Measurements from ENCODE around the gene ZNF543.

GRCh38 chr19:57302020-57302465 lies 18.2 kb upstream of the ZNF543 start:
- TF ChIP-seq AHR (CRISPR knock-in tag; IDR thresholded peaks at IDR 0.05) (no peak), ZFP1 (CRISPR knock-in tag; IDR thresholded peaks at IDR 0.05) (no peak), ATF1 (CRISPR knock-in tag; IDR thresholded peaks at IDR 0.05) (no peak), CREM (IDR thresholded peaks at IDR 0.05) (no peak), CREM (CRISPR knock-in tag; IDR thresholded peaks at IDR 0.05) (no peak), CTCF (CRISPR knock-in tag; IDR thresholded peaks at IDR 0.05) (no peak), ZFP62 (CRISPR knock-in tag; IDR thresholded peaks at IDR 0.05) (no peak), ZNF740 (CRISPR knock-in tag; IDR thresholded peaks at IDR 0.05) (no peak), MAF1 (CRISPR knock-in tag; IDR thresholded peaks at IDR 0.05; ENCODE audit: borderline replicate concordance) (no peak), ZFP36L1 (CRISPR knock-in tag; IDR thresholded peaks at IDR 0.05) (no peak), ZNF12 (CRISPR knock-in tag; IDR thresholded peaks at IDR 0.05) (no peak), POLR2A (IDR thresholded peaks at IDR 0.05; ENCODE audit: insufficient read depth in 1 of 2, low read depth in 2 of 2, low read length in 2 of 2) (peak in 1 of 2 experiments; percentile 19; a peak in 1 of 4 replicates)
